Heart right ventricle (tissue), 16 donors: ENCODE data around the gene PPP1R18. TPM values are rescaled to one million over a fixed set of nuclear protein-coding genes. Genes with fewer than 3 reads are reported as not detected.

Experiments used
- ATAC-seq, 8 donors: fragments of 200-7000 bp; cut with Tn5 transposase; one replicate each; pipeline ENCODE4 v1.9.1; 2020; ENCODE audit warnings: mild to moderate bottlenecking in 8 of 8, moderate library complexity in 8 of 8, moderate number of reproducible peaks in 1 of 8
- DNase-seq, 2 donors: peaks; one replicate each; pipeline ENCODE4 v3.0.0-alpha.2; 2020
- H3K27ac ChIP-seq, 10 donors: fragments of 200-600 bp; sonication (generic) in 2 of 10; one replicate each; pipeline versions ENCODE4 v1.5.0 to v1.8.0; 2020 to 2022; ENCODE audit warnings: mild to moderate bottlenecking in 3 of 10
- H3K27me3 ChIP-seq, 7 donors: fragments of 200-600 bp; one replicate each; pipeline ENCODE4 v1.8.0; 2021 to 2022; ENCODE audit warnings: mild to moderate bottlenecking in 2 of 7
- H3K36me3 ChIP-seq, 9 donors: fragments of 200-600 bp; sonication (generic) in 1 of 9; one replicate each; pipeline versions ENCODE4 v1.5.0 to v1.8.0; 2020 to 2022; ENCODE audit warnings: mild to moderate bottlenecking in 2 of 9
- H3K4me1 ChIP-seq, 9 donors: fragments of 200-600 bp; sonication (generic) in 1 of 9; one replicate each; pipeline versions ENCODE4 v1.5.0 to v1.8.0; 2020 to 2022; ENCODE audit warnings: mild to moderate bottlenecking in 4 of 9
- H3K4me3 ChIP-seq, 10 donors: fragments of 200-600 bp; sonication (generic) in 2 of 10; one replicate each; pipeline versions ENCODE4 v1.5.0 to v1.8.0; 2020 to 2022; ENCODE audit warnings: mild to moderate bottlenecking in 7 of 10, moderate library complexity in 2 of 10
- H3K9me3 ChIP-seq, 11 donors: fragments of 200-600 bp in 10 of 11; sonication (generic) in 2 of 11; one replicate each; pipeline versions ENCODE4 v1.5.0 to v1.8.0; 2013 to 2022; ENCODE audit warnings: mild to moderate bottlenecking in 2 of 11, control low read depth in 1 of 11, moderate library complexity in 1 of 11
- CTCF ChIP-seq, 9 donors: fragments of 200-600 bp; sonication (generic) in 2 of 9; IDR thresholded peaks; one replicate each; pipeline versions ENCODE4 v1.5.0 to v1.8.0; 2021 to 2022; ENCODE audit warnings: antibody characterized with exemption in 9 of 9, mild to moderate bottlenecking in 5 of 9, moderate library complexity in 1 of 9
- WGBS, 2 donors: extraction: QIAGEN DNeasy Blood & Tissue Kit; methylation state at CpG; one replicate each; pipeline ENCODE4 v1.1.7; 2013; ENCODE audit warnings: inconsistent platforms in 1 of 2; 5-methylcytosine and 5-hydroxymethylcytosine counted together
- intact Hi-C, 10 donors: fragments of 100-400 bp; cut with DNase I; formaldehyde crosslinking; loops; one replicate each; pipeline versions ENCODE4 v1.11.1 to v1.14.2; 2022
- polyA plus RNA-seq, 2 donors: library from polyadenylated mRNA; stranded (reverse); fragments of 200-250 nt; gene quantifications; one replicate each; pipeline ENCODE4 v1.2.3, GENCODE V29; 2013
- total RNA-seq, 10 donors: library from RNA; stranded (reverse); fragmentation: NEBNext Ultra II Directional in 3 of 10; extraction: Animal tissue kit (Norgen Biotek cat#: 25700) in 3 of 10; gene quantifications; one replicate each; pipeline versions ENCODE4 v1.2.1 to v1.2.4, GENCODE V29; 2021 to 2023
- donor health status: Arrhythmogenic right ventricular cardiomyopathy.
- donor health status: ischemic (EF 13 %, LVEDD 7.1; RV severe dilation, severe dysfunction).
- donor health status: healthy with polysubstance abuse.
- donor health status: DM: no; HTN: yes; CAD: no.
- donor health status: DM: no; HTN: no; CAD: no.
- donor health status: ischemic (EF 25% LVEDD 6.9; RV normal size, moderate dysfunction).
- donor health status: ischemic (EF 25% LVEDD 5.7; RV mildly dilated, moderate dysfunction).
- donor health status: healthy.
- donor health status: DM: yes; HTN: yes; CAD: no.
- donor health status: Ischemic cardiomyopathy.
- donor health status: ischemic (EF 35%, LVEDD 5.7; RV mildly dilated, moderate dysfunction).
- donor health status: nonischemic (EF 11% LVEDD 7.7; RV severe dilation, severe dysfunction).
- donor health status: DM: yes; HTN: yes; CAD: no.
- donor health status: PGD.
- donor health status: ischemic (EF 29% LVEDD 5.4; RV normal size, mild dysfunction).
- donor health status: nonischemic (EF 23%, LVEDD 6.1; RV moderate dilation, normal function).

Gene PPP1R18
- total and polyA plus RNA-seq, 12 donors, result 8.2 to 47.7 (median 17.2) TPM

- no peaks in the 10 kb centered on the region for H3K9me3 ChIP-seq
- intact Hi-C loops, result no loop called here
- H3K4me1 ChIP-seq, result peaks cover 7 to 25% (median 17%) of the 10 kb centered on the region in 9 donors
- no peaks in the 10 kb centered on the region for H3K27me3 ChIP-seq
- no peak for DNase-seq
- peaks cover 9 to 68% (median 55%) of the 10 kb centered on the region in 9 donors for H3K36me3 ChIP-seq
- H3K27ac ChIP-seq, result no peak overlapping the region
- no peak overlapping the region for H3K4me3 ChIP-seq
- no peak for TF ChIP-seq CTCF (IDR thresholded peaks at IDR 0.05)
- ATAC-seq, result no peak
- 88 to 91% methylated on average over 12 of the region's 12 CpGs for WGBS, 2 donors
Measured at GRCh38 chr6:30651143-30651542, 35.3 kb downstream of the PPP1R18 start.

- intact Hi-C loops, result no loop called here
- Histone ChIP-seq H3K9me3 (no peaks in the 10 kb centered on the region), H3K27me3 (no peaks in the 10 kb centered on the region), H3K36me3 (peaks cover 0 to 62% (median 18%) of the 10 kb centered on the region in 9 donors), H3K27ac (peak overlapping the region; percentile 92 to 99 (median 96)), H3K4me1 (peaks cover 7 to 36% (median 22%) of the 10 kb centered on the region in 9 donors), H3K4me3 (peak overlapping the region; percentile 73 to 100 (median 95))
- WGBS, 2 donors, result 1% methylated on average over 70 to 77 of the region's 78 CpGs
- DNase-seq (peak; percentile 69 to 77), ATAC-seq (peak; percentile 78 to 90 (median 85))
- TF ChIP-seq CTCF (IDR thresholded peaks at IDR 0.05), result no peak
Measured at GRCh38 chr6:30647242-30648116, 39.0 kb downstream of the PPP1R18 start.

GRCh38 chr6:30646450-30647241, 39.8 kb downstream of the PPP1R18 start, which contains the start of gene C6orf136:
TSS of gene C6orf136 (plus strand) at chr6:30647133. CDS start at chr6:30647232, 99 bp downstream.
- WGBS, 2 donors, result 9 to 10% methylated on average over 32 to 37 of the region's 37 CpGs
- no peak for TF ChIP-seq CTCF (IDR thresholded peaks at IDR 0.05)
- H3K27ac ChIP-seq, result peak within 1 kb of the TSS; percentile 92 to 99 (median 96)
- H3K9me3 ChIP-seq, result no peaks in the 10 kb centered on the region
- ATAC-seq (peak; percentile 88 to 96 (median 93)), DNase-seq (peak; percentile 92 to 94)
- no peaks in the 10 kb centered on the region for H3K27me3 ChIP-seq
- H3K36me3 ChIP-seq, result peaks cover 0 to 62% (median 11%) of the 10 kb centered on the region in 9 donors
- peak within 1 kb of the TSS; percentile 73 to 100 (median 95) for H3K4me3 ChIP-seq
- intact Hi-C loops, result no loop called here
- H3K4me1 ChIP-seq, result peaks cover 7 to 36% (median 22%) of the 10 kb centered on the region in 9 donors

- Histone ChIP-seq H3K4me1 (peaks cover 7 to 36% (median 22%) of the 10 kb centered on the region in 9 donors), H3K36me3 (peaks cover 0 to 62% (median 4%) of the 10 kb centered on the region in 9 donors), H3K27ac (peak overlapping the region in 2 of 10 donors; percentile 96), H3K9me3 (no peaks in the 10 kb centered on the region), H3K4me3 (peak overlapping the region in 1 of 10 donors; percentile 96), H3K27me3 (no peaks in the 10 kb centered on the region)
- DNase-seq (no peak), ATAC-seq (no peak)
- intact Hi-C loops, result no loop called here
- no peak for TF ChIP-seq CTCF (IDR thresholded peaks at IDR 0.05)
- WGBS, 2 donors, result 68 to 79% methylated on average over 1 of the region's 1 CpG
Measured at GRCh38 chr6:30645989-30646388, 40.5 kb downstream of the PPP1R18 start.
